ENCODE results near the gene NOTCH1.
"Not testable (repeated sequence)": the region's sequence is repeated elsewhere in the genome, so short reads cannot be mapped to it uniquely, and the experiment has no call there.

NOTCH1 gene

GRCh38 chr9:136545965-136546696, at the start of gene NOTCH1:
NOTCH1 (minus strand) TSS chr9:136546048; CDS start chr9:136545786, 262 bp downstream.
- peak; percentile 49 to 87 for DNase-seq

- no peak for DNase-seq
These were observed 48.6 kb upstream of the NOTCH1 start for GRCh38 chr9:136594492-136594891.

- no peak for DNase-seq
These were observed 47.7 kb upstream of the NOTCH1 start for GRCh38 chr9:136593581-136593980.

GRCh38 chr9:136592666-136593065, 46.8 kb upstream of the NOTCH1 start:
- no peak for DNase-seq

GRCh38 chr9:136590821-136591752, 45.2 kb upstream of the NOTCH1 start:
- DNase-seq = no peak

GRCh38 chr9:136589766-136590763, 44.2 kb upstream of the NOTCH1 start:
- DNase-seq = no peak

GRCh38 chr9:136588663-136589464, 43.0 kb upstream of the NOTCH1 start:
- DNase-seq = no peak

- DNase-seq = peak in 1 of 2 experiments; percentile 42
These were observed 42.3 kb upstream of the NOTCH1 start for GRCh38 chr9:136587944-136588662.

- peak in 1 of 2 experiments; percentile 62 for DNase-seq
These were observed 41.5 kb upstream of the NOTCH1 start for GRCh38 chr9:136587145-136587943.

GRCh38 chr9:136586391-136586953, 40.6 kb upstream of the NOTCH1 start:
- no peak for DNase-seq

- DNase-seq = no peak
These were observed 39.8 kb upstream of the NOTCH1 start for GRCh38 chr9:136585531-136586120.

- DNase-seq = peak in 1 of 2 experiments; percentile 29
These were observed 39.1 kb upstream of the NOTCH1 start for GRCh38 chr9:136584934-136585333.

GRCh38 chr9:136584401-136584932, 38.6 kb upstream of the NOTCH1 start:
- DNase-seq = no peak

- no peak for DNase-seq
These were observed 37.3 kb upstream of the NOTCH1 start for GRCh38 chr9:136582977-136583735.

GRCh38 chr9:136581614-136582447, 36.0 kb upstream of the NOTCH1 start:
- DNase-seq = no peak

GRCh38 chr9:136579650-136580219, 33.9 kb upstream of the NOTCH1 start:
- not testable (repeated sequence) for DNase-seq
